Subcutaneous abdominal adipose tissue (tissue), 5 donors: ENCODE measurements around the gene CAPN11.
A peak's percentile ranks its signal among the peaks of the same experiment; 100 is the strongest.
"Not testable (repeated sequence)": the region's sequence is repeated elsewhere in the genome, so short reads cannot be mapped to it uniquely, and the experiment has no call there.

Experiments
- H3K27ac ChIP-seq: one replicate; pipeline ENCODE4 v1.7.0; 2013; ENCODE audit warnings: low read depth, mild to moderate bottlenecking, inconsistent platforms, low read length, moderate library complexity
- H3K27me3 ChIP-seq, 5 donors: one replicate each; pipeline ENCODE4 v1.7.0; 2013; ENCODE audit warnings: low read length in 5 of 5, inconsistent platforms in 1 of 5; ENCODE audit not compliant: control insufficient read depth in 5 of 5, insufficient read depth in 4 of 5
- H3K36me3 ChIP-seq, 5 donors: one replicate each; pipeline ENCODE4 v1.7.0; 2013; ENCODE audit warnings: low read length in 5 of 5; ENCODE audit not compliant: control insufficient read depth in 5 of 5, insufficient read depth in 5 of 5
- H3K4me1 ChIP-seq, 5 donors: one replicate each; pipeline ENCODE4 v1.7.0; 2013; ENCODE audit warnings: low read length in 5 of 5, mild to moderate bottlenecking in 3 of 5, moderate library complexity in 1 of 5; ENCODE audit not compliant: control insufficient read depth in 5 of 5, insufficient read depth in 5 of 5
- H3K4me3 ChIP-seq, 5 donors: one replicate each; pipeline ENCODE4 v1.7.0; 2013; ENCODE audit warnings: low read length in 5 of 5, low read depth in 1 of 5
- H3K9ac ChIP-seq, 5 donors: one replicate each; pipeline ENCODE4 v1.7.0; 2013; ENCODE audit warnings: low read length in 5 of 5, mild to moderate bottlenecking in 4 of 5, moderate library complexity in 3 of 5
- H3K9me3 ChIP-seq, 5 donors: one replicate each; pipeline ENCODE4 v1.7.0; 2013; ENCODE audit warnings: low read length in 5 of 5; ENCODE audit not compliant: control insufficient read depth in 5 of 5
- donor health status: healthy.
- donor health status: healthy.
- donor health status: healthy.
- donor health status: healthy.
- donor health status: healthy.

Gene CAPN11

DNA sequence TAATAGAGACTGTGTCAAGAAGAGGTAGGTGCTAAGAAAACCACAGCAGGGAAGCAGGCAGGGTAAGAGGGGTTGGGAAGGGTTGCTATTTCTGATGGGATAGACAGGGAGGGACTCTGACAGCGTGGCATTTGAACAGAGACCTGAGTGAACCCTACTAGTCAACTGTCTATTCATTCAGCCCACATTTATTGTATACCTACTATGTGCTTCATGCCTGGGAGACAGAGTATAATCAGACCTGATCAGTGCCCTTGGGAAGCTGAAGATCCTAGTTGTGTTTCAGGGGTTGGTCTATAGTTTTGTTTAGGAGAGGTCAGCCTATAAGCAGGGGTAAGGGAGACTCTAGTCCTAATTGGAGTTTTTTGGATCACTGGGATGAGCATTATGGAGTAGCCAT lies 14.9 kb upstream of the CAPN11 start:
- H3K27me3 ChIP-seq: no peaks in the 10 kb centered on the region
- no peaks in the 10 kb centered on the region for H3K9me3 ChIP-seq
- H3K36me3 ChIP-seq: peaks cover 5 to 87% (median 70%) of the 10 kb centered on the region in 5 donors
- H3K9ac ChIP-seq: no peak overlapping the region
- H3K4me1 ChIP-seq: no peaks in the 10 kb centered on the region
- H3K4me3 ChIP-seq: no peak overlapping the region
- no peak overlapping the region for H3K27ac ChIP-seq

DNA sequence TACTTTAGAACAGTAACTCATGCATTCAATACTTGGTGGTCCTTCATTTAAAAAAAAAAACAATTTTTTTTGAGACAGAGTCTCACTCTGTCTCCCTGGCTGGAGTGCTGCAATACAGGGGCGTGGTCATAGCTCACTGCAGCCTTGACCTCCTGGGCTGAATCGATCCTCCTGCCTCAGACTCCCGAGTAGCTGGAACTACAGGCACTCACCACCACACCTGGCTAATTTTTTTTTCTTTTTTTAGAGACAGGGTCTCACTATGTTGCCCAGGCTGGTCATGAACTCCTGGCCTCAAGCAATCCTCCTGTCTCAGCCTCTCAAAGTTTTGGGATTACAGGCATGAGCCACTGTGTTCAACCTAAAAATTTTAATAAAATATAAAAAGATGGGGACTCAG lies 14.1 kb upstream of the CAPN11 start:
- not testable (repeated sequence) for H3K9ac ChIP-seq, H3K4me3 ChIP-seq, H3K27me3 ChIP-seq, H3K9me3 ChIP-seq, H3K27ac ChIP-seq, H3K4me1 ChIP-seq
- peaks cover 8 to 87% (median 72%) of the 10 kb centered on the region in 5 donors for H3K36me3 ChIP-seq

DNA sequence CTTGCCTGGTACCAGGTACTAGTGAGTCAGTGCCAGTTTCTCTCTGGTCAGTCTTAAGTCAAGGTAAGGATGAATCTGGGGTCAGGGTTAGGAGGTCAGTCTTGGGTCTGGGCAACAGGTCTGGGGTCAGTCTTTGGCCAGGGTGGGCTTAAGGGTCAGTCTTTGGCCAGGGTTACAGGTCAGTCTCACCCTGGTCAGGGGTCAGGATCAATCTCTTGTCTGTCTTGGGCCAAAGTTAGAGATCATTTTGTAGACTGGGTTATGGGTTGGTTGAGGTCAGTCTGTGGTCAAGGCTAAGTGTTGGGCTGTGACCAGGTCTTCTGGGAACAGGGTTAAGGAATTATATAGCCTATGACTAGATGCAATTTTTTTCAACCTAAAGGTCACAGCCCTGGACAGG lies 12.8 kb upstream of the CAPN11 start:
- peaks cover 8 to 86% (median 66%) of the 10 kb centered on the region in 5 donors for H3K36me3 ChIP-seq
- no peaks in the 10 kb centered on the region for H3K27me3 ChIP-seq
- H3K9ac ChIP-seq: no peak overlapping the region
- H3K9me3 ChIP-seq: no peaks in the 10 kb centered on the region
- H3K4me1 ChIP-seq: no peaks in the 10 kb centered on the region
- no peak overlapping the region for H3K27ac ChIP-seq
- H3K4me3 ChIP-seq: no peak overlapping the region

DNA sequence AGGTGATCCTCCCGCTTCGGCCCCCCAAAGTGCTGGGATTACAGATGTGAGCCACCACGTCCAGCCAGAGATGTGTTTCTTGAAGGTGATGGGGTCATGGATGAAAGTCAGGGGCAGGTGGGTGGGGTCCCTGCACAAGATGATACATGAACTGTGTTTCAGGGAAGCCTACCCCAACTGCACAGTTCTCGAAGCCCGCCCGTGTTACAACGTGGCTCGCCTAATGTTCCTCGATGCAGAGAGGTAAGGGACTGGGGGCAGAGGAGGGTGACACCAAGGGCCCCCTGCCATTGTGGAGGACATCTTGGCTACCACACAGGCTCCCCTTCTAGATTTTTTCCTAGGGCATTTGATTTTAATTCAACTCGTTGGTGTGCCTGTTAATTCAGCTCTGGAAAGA lies 11.9 kb upstream of the CAPN11 start:
- H3K4me3 ChIP-seq: no peak overlapping the region
- H3K36me3 ChIP-seq: peaks cover 8 to 78% (median 58%) of the 10 kb centered on the region in 5 donors
- no peak overlapping the region for H3K27ac ChIP-seq
- peaks cover 0 to 3% (median 2%) of the 10 kb centered on the region in 5 donors for H3K4me1 ChIP-seq
- H3K9ac ChIP-seq: peak overlapping the region in 1 of 5 donors; percentile 10
- no peaks in the 10 kb centered on the region for H3K27me3 ChIP-seq
- no peaks in the 10 kb centered on the region for H3K9me3 ChIP-seq

DNA sequence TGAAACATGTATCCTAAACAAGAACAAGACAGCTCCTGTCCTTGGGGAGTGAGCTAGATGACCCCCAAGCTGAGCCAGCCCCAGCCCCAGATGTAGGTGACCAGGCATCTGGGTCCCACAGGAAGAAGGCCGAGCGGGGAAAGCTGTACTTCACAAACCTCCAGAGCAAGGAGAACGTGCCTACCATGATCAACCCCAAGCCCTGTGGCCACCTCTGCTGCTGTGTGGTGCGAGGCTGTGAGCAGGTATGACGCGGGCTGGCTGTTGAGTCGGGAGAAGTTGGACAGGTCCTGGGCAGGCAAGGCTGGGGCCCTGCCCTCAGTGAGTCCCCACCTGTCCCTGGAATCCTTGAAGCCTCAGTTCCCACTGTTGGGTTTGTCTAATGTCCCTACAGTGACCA lies 11.4 kb upstream of the CAPN11 start:
- H3K4me1 ChIP-seq: peaks cover 0 to 6% (median 5%) of the 10 kb centered on the region in 5 donors
- H3K9ac ChIP-seq: peak overlapping the region in 1 of 5 donors; percentile 10
- H3K4me3 ChIP-seq: no peak overlapping the region
- H3K9me3 ChIP-seq: no peaks in the 10 kb centered on the region
- H3K27me3 ChIP-seq: no peaks in the 10 kb centered on the region
- H3K36me3 ChIP-seq: peaks cover 8 to 76% (median 58%) of the 10 kb centered on the region in 5 donors
- no peak overlapping the region for H3K27ac ChIP-seq

DNA sequence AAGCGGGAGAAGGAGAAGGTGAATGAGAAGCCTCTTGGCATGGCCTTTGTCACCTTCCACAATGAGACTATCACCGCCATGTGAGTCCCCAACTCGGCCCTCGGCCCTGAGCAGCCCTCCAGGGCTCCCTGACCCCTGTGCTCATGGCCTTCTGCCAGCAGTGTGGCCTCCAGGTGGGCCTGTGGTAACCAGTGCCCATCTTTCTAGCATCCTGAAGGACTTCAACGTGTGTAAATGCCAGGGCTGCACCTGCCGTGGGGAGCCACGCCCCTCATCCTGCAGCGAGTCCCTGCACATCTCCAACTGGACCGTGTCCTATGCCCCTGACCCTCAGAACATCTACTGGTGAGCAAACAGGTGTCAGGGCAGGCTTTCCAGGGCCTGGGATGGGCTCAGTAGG lies 10.3 kb upstream of the CAPN11 start:
- H3K27ac ChIP-seq: no peak overlapping the region
- no peaks in the 10 kb centered on the region for H3K9me3 ChIP-seq
- H3K4me3 ChIP-seq: no peak overlapping the region
- no peaks in the 10 kb centered on the region for H3K27me3 ChIP-seq
- H3K36me3 ChIP-seq: peaks cover 3 to 76% (median 62%) of the 10 kb centered on the region in 5 donors
- H3K9ac ChIP-seq: no peak overlapping the region
- H3K4me1 ChIP-seq: peaks cover 0 to 6% (median 5%) of the 10 kb centered on the region in 5 donors

DNA sequence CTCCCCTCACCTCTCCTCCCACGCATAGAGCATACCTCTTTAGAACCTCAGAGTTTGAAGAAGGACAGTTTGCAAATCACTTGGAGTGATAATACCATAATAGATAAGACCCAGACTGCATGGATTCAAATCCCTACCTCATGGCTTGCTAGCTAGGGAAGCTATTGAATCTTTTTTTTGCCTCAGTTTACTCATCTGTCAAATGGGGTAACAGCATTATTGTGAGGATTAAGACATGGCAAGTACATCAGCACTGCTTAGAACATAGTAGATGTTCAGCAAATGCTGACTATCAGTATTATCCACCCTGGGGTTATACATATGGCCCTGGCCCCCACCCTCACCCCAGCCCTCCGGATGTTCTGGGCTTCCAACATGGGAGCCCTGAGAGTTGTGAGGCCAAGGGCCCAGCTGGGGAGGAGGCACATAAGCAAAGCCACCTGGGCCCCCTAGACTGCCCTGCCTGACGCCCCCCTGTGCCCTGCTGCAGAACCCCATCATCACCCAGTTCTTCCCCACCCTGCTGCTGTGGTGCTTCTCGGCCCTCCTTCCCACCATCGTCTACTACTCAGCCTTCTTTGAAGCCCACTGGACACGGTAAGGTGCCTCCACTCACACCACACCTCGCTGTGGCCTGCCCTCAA lies 9.1 kb upstream of the CAPN11 start:
- Histone ChIP-seq H3K9me3 (no peaks in the 10 kb centered on the region), H3K36me3 (peaks cover 3 to 71% (median 54%) of the 10 kb centered on the region in 5 donors), H3K4me1 (peaks cover 0 to 6% (median 5%) of the 10 kb centered on the region in 5 donors), H3K9ac (no peak overlapping the region), H3K4me3 (no peak overlapping the region), H3K27me3 (no peaks in the 10 kb centered on the region), H3K27ac (no peak overlapping the region)

DNA sequence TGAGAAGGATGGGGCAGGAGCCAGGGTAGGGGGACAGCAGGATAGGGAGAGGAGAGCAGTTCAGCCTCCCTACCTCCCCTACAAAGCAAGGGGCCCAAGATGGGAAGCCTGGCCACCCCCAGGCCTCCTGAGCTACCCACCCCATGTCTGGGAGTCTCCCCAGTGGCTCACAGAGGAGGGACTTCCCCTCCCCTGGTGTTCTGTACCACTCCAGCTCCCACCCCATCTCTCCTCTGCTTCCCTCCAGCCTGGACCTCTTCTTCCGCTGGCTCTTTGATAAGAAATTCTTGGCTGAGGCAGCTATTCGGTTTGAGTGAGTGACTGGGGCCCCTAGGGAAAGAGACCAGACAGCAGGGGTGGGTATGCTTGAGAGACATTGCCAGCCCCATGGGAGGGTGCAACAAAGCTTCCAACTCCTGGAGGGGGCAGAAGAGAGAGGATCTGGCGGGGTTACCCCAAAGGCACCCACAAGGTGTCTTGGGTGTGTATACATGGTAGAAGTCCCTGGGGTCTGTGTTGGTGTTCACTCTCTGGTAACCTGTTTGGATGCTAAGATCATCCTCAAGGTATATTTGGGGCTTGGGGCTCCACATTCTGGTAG lies 8.2 kb upstream of the CAPN11 start:
- Histone ChIP-seq H3K4me3 (no peak overlapping the region), H3K27me3 (no peaks in the 10 kb centered on the region), H3K9me3 (no peaks in the 10 kb centered on the region), H3K27ac (no peak overlapping the region), H3K4me1 (peaks cover 0 to 6% (median 5%) of the 10 kb centered on the region in 5 donors), H3K9ac (no peak overlapping the region), H3K36me3 (peaks cover 3 to 69% (median 55%) of the 10 kb centered on the region in 5 donors)

DNA sequence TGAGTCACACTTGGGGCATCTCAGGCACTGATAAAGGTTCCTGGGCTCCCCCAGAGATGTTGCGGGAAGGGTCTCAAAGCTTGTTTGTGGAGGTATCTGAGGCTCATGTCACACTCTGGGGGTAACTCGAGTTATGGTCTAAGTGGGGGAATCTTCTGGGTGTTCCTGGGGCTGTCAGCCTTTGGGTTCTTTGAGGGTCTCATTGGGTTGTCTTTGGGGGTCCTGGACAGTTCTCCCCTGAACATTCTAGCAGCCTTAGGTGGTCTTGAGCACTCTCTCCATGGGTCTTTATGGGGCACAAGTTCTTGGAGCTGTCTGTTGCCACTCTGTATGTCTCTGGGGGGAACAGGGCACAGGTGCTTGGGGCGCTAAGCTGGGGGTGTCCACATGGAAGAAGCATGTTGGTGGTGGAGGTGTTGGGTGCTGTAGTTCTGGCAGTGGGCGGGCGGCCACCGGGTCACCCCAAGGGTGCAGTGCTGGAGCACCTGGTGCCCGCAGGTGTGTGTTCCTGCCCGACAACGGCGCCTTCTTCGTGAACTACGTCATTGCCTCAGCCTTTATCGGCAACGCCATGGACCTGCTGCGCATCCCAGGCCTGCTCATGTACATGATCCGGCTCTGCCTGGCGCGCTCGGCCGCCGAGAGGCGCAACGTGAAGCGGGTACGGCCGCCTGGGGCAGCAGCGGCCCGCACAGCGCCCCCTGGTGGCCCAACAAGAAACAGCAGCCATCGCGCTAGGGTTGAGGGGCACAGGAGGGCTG lies 7.1 kb upstream of the CAPN11 start:
- Histone ChIP-seq H3K4me3 (no peak overlapping the region), H3K27ac (no peak overlapping the region), H3K27me3 (no peaks in the 10 kb centered on the region), H3K4me1 (peaks cover 0 to 6% (median 6%) of the 10 kb centered on the region in 5 donors), H3K9me3 (no peaks in the 10 kb centered on the region), H3K9ac (no peak overlapping the region), H3K36me3 (peaks cover 3 to 60% (median 48%) of the 10 kb centered on the region in 5 donors)

DNA sequence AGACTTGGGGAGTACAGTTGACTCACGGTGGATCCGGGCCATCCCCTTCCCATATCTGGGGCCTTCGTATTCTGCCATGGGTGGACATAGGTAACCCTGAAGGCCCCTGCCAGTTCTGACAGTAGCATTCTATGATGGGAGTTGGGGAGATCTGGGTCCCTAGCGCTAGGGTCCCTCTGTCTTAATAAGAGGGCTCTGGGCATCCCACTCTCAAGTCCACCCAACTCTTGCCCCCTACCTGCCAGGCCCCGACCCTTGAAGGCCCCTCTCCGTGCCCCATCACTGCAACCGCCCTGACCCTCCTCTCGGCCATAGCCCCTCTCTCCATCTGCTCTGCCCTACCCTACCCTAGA lies 6.5 kb upstream of the CAPN11 start:
- peaks cover 3 to 55% (median 42%) of the 10 kb centered on the region in 5 donors for H3K36me3 ChIP-seq
- H3K9ac ChIP-seq: no peak overlapping the region
- H3K9me3 ChIP-seq: no peaks in the 10 kb centered on the region
- no peak overlapping the region for H3K27ac ChIP-seq
- H3K4me1 ChIP-seq: peaks cover 0 to 10% (median 6%) of the 10 kb centered on the region in 5 donors
- H3K27me3 ChIP-seq: no peaks in the 10 kb centered on the region
- no peak overlapping the region for H3K4me3 ChIP-seq
